Esophagus mucosa (tissue), 1 donor: ENCODE measurements around the gene NOP16. TPM values are rescaled to one million over a fixed set of nuclear protein-coding genes. Genes with fewer than 3 reads are reported as not detected.

Experiments
- ATAC-seq: fragments of 200-7000 bp; cut with Tn5 transposase; one replicate; pipeline ENCODE4 v1.9.1; 2020
- total RNA-seq: library from RNA; stranded (reverse); gene quantifications from one replicate; pipeline ENCODE4 v1.2.4, GENCODE V29; 2023
- donor health status: DM: yes; HTN: yes; CAD: no.

NOP16 gene
- total RNA-seq, 1 donor from 2014 or later = 39.5 TPM

DNA sequence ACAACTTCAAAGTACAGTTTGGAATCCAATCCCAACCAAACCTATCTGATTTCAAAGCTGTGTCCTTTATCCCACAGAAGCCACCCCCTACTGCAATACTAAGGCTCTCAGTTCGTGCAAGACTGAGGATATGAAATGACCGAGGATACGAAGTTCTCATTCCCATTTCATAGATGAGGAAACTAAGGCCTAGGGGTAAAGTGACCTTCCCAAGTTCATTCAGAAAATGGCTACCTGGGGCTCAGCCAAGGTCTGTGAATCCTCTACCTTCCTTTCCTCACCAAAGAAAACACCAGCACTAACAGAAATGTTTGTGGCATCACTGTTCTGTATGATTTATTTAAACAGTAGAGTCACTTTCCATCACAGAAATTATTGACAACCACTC lies 32.2 kb downstream of the NOP16 start:
- no peak for ATAC-seq

DNA sequence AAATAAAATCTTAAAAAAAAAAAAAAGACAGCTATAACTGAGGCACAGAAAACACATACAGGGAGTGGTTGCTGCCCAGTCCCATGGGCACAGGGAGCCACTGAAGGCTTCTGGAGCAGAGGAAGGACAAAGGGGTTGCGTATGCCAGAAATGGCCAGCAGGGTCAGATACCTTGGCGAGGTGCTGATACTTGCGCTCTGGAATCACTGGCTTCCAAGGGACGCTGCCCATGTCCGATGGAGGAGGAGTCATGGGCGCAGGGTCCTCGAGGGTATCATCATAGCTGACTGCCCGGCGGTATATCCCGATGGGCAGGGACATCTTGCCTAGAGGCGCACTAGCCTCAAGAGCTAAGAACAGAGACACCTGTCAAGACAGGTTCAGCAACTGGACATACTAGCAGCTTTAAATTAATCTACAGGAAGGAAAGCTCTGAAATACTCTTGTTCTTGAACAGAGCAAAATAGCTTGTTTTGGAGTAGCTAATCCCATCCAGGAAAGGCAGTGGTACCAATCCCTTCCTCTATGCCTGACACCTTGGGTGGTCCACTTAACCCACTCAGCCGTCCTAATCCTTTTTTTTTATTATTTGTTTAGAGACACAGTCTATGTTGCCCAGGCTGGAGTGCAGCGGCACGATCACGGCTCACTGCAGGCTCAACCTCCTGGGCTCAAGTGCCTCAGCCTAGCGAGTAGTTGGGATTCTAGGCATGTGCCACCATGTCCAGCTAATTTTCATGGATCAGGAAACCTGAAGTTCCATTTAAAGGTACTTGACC lies 32.8 kb downstream of the NOP16 start:
- ATAC-seq = peak; percentile 48

DNA sequence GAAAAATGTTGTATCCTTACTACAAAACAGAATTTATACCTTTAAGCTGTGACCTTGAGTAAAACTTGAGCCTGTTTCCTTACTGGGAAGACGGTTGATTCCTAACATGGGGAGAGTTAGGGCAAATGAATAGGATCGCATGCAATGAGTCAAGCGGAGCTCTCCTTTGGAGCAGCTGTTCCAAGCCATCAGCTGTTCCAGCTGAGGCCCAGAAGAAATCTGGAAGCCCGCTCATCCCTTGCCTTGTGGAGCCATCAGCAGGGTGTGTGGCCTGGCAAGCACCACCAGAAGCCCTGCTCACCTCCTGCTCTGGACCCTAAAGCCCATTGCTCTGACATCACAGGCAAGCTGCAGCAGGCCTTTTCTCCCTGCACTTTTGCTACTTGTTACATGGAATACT lies 34.9 kb downstream of the NOP16 start:
- no peak for ATAC-seq

DNA sequence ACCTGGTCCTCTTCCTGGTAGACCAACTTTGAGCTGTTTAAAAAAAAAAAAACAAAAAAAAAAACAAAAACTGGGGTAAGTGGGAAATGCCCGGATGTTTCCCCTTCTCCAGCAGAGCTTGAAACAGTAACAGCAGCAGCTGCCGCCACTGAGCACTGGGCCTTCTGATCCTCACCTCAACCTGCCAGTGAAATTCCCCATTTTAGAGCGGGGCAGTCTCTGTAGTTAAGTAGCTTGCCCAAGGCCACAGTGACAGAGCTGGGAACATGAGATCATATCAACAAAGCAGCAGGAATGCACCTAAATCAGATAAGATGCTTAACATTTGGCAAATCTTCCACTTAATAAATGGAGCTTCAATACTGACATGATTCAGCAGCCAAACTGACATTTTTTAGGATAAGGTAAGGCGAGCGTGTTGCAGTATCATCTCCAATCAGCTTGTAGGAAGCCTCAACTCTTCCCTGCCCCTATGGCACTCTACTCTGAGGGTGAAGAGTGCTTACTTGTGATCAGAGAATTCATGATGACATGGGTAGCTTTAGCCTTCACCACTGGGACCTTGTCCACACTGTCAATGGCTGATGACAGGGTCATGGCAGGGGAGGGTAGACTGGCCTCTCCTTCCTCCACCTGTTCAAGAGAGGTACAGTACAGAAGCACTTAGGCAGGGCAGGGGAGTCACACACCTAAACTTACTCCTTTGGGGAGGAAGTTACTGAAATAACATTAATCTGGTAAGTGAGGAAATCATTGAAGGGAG lies 36.1 kb downstream of the NOP16 start:
- ATAC-seq = no peak

DNA sequence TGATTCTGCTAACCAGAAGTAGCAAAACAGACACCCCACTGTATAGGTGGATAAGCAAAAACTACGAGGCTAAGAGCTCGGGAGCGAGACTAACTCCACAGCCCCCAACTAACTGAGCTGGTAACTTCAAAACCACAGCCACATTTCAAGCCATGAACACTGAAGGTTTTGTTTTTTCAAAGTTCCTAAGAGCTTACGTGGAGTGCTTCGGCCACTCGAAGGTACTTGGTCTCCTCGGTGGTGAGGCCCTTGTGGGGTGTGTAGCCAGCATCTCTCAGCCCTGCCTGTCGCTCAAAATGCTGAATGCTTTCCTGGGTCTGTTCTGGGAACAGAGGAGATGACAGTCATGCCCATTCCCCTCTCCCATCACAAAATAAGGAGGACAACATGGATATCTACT lies 38.0 kb downstream of the NOP16 start:
- ATAC-seq = no peak

DNA sequence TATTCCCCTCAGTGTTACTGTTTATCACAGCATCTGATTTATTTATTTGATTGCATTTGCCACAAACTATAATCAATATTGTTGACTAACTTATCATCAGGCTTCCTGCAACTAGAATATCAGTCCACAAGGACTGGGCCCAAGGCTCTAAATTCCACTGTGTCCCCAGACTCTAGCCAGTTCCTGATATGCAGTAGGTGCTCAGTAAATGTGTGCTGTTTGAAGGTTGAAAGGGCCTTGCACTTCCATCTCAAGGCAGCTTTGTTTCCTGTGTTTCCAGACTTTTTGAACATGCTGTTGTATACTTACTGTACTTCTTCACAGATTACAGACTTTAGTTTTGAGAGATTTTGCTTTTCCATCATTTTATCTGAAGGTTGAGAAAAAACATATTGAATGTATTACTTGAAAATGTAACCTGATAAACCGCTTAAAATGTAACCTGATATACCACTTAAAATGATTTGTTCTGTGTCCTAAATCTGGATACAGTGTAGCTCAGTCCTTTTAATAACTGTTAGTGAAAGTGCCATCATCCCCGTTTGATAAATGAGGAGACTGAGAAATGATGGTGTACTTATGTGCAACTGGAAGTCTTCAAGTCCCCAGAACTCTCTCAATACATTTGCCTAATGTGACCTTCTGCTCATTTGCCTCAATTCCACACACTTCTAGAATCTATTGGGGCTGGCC lies 45.5 kb downstream of the NOP16 start:
- no peak for ATAC-seq

DNA sequence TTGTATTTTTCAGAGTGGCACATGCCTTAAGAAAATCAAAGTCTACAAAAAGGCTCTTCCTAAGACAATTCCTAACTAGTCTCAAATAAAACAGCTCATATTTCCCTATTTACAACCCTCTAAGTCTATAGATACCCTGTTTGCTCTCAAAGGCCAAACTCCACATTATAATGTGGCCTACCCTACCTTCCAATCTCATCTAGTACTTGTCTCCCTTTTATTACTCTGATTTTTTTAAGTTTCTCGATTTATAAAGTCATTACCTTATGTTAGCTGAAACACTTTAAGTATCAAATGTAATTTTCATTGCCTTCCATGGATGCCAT lies 46.3 kb downstream of the NOP16 start:
- no peak for ATAC-seq

DNA sequence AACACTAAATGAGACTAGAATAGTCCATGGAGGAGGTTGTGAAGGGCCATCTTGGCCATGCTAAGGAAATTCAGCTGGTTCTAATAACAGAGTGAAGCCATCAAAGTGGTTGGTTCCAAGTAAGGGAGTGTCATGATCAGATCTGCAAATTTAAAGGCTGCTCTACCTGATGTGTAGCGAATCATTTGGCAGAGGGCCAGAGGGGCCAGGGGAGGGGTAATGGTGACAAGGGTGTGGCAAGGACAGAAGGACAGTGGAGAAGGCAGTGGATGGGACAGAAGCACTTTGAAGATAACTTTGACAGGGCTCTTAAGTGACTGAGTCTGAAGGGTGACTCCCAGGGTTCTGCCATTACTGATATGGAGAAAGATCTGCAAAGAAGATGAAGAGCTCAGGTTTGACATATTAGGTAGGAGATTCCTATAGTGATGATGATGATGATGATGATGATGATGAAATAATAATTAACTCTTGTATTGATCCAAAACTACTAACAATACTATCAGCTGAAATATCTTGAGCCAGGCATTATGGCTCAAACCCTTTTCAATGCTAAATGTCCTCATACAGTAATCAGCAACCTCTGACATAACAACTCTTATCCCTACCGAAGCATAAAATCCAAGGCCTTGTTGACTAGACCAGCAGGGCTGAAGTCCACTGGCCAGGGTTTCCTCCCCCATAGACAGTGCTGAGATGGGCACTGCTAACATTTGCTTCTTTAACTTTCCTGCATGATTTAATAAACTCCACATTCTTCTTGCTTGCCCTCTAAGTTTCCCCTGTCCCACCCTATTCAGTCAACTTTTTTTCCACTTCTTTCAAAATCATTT lies 46.9 kb downstream of the NOP16 start:
- ATAC-seq = no peak

DNA sequence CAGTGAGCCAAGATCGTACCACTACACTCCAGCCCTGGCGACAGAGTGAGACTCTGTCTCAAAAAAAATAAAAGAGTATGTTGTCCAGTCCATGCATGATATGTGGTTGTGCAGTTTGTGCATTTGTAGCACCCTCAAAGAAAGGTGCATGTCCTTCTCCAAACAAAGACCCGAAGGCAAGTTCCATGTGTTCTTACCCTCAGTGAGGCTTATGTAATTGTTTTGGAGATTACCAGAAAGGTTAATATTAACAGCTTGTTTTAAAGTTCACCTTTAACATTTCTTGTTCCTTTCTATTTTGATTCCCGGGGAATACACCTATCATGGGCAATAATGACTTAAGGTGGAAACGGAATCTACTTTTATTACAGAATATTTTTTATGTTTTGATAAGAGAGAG lies 49.1 kb downstream of the NOP16 start:
- no peak for ATAC-seq

DNA sequence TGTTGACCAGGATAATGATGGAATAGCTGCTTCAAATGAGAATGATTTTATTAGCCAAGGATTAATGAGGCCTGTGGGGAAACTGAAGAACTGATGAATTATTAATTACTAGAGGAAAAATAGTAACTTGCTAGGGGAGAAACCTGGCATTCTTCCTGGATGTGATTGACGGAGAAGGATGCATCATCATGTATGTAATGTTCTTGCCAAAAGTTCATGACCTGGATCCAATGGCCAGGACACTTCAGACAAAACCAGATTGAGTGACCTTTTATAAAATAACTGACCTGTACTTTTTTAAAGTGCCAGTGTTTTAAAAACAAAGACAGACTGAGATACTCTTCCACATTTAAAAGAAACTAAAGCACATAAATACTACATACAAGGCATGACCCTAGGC lies 50.5 kb downstream of the NOP16 start:
- ATAC-seq = no peak

DNA sequence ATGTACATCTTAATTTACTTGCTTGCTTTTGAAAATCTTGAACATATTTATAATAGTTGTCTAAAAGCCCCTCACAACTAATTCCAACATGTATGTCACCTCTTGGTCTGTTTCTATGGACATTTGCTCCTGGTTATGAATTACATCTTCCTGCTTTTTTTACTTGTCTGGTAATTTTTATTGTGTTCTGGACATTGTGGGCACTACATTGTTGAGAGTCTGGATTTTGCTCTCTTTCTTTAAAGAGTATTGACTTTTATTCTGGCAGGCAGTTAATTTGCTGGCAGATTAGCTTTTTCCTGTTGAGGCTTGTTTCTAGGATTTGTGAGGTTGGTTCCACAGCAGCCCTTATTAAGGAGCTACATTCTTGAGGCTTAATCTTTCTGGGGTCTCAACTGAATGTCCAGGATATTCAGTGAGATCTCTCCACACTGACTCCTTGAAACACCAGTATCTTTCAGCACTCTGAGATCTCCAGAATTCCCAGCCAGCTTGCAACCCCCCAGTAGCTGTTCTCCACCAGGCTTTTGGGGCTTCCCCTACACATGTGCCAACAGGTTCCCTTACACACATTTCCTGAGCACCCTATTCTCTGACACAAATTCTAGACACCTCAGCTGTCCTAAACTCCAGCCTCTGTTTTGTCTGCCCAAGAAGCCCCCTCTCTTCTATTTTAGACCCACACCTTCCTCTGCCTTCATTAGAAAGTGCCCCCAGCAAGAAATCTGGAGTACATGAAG lies 54.2 kb downstream of the NOP16 start:
- peak; percentile 31 for ATAC-seq

Other genes starting within 250 kb of the NOP16 start
- 5.5 TPM for gene SIMC1, start 150.2 kb downstream of the NOP16 start, total RNA-seq
- gene KIAA1191, start 26.8 kb downstream of the NOP16 start, total RNA-seq = 58.8 TPM
- gene ARL10, start 23.1 kb downstream of the NOP16 start, total RNA-seq = 4.2 TPM
- 101 TPM for gene HIGD2A, start 153 bp upstream of the NOP16 start, total RNA-seq
- gene CLTB, start 27.9 kb upstream of the NOP16 start, total RNA-seq = 266 TPM
- 24.2 TPM for gene FAF2, start 59.8 kb upstream of the NOP16 start, total RNA-seq
- 22.0 TPM for gene RNF44, start 148.8 kb upstream of the NOP16 start, total RNA-seq
- gene CDHR2, start 160.7 kb upstream of the NOP16 start, total RNA-seq = not detected
- gene GPRIN1, start 221.6 kb upstream of the NOP16 start, total RNA-seq = 1.9 TPM
- not detected for gene SNCB, start 241.9 kb upstream of the NOP16 start, total RNA-seq
- not detected for gene EIF4E1B, start 242.1 kb upstream of the NOP16 start, total RNA-seq